Fibroblast of lung (primary cell): ENCODE results near the gene MYADML2.

Experiments
- EZH2 ChIP-seq: IDR thresholded peaks from 2 replicates; pipeline ENCODE4 v1.5.1; 2012; ENCODE audit warnings: low read length, control low read depth, mild to moderate bottlenecking; ENCODE audit errors: missing control alignments
- TF ChIP-seq, protein P1 (sequence below), 2 donors: IDR thresholded peaks in 1 of 2; conservative IDR thresholded peaks in 1 of 2; 1 replicate in 1 of 2; 2 replicates in 1 of 2; pipeline ENCODE4 v1.5.1; 2011 to 2012; ENCODE audit warnings: low read length in 2 of 2, control low read depth in 1 of 2, inconsistent platforms in 1 of 2, low read depth in 1 of 2, mild to moderate bottlenecking in 1 of 2

- TF ChIP-seq, protein P1, sequence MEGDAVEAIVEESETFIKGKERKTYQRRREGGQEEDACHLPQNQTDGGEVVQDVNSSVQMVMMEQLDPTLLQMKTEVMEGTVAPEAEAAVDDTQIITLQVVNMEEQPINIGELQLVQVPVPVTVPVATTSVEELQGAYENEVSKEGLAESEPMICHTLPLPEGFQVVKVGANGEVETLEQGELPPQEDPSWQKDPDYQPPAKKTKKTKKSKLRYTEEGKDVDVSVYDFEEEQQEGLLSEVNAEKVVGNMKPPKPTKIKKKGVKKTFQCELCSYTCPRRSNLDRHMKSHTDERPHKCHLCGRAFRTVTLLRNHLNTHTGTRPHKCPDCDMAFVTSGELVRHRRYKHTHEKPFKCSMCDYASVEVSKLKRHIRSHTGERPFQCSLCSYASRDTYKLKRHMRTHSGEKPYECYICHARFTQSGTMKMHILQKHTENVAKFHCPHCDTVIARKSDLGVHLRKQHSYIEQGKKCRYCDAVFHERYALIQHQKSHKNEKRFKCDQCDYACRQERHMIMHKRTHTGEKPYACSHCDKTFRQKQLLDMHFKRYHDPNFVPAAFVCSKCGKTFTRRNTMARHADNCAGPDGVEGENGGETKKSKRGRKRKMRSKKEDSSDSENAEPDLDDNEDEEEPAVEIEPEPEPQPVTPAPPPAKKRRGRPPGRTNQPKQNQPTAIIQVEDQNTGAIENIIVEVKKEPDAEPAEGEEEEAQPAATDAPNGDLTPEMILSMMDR (conservative IDR thresholded peaks at IDR 0.05 in 1 of 2, IDR thresholded peaks at IDR 0.05 in 1 of 2; ENCODE audit: low read depth in 1 of 2, low read length in 2 of 2) = no peak
- TF ChIP-seq EZH2 = no peak
These were observed 17.5 kb downstream of the MYADML2 start for GRCh38 chr17:81929253-81930141.
